ENCODE measurements around the gene TLE4. TPM values are rescaled to one million over a fixed set of nuclear protein-coding genes. Genes with fewer than 3 reads are reported as not detected.

The TLE4 gene
- total and polyA plus RNA-seq, 12 donors: 11.8 to 70.5 (median 42.9) TPM

- Histone ChIP-seq H3K4me3 (no peak overlapping the region), H3K9me3 (replicated peaks in 1 of 3) (no peaks in the 10 kb centered on the region), H3K36me3 (replicated peaks in 1 of 2) (no peaks in the 10 kb centered on the region), H3K27ac (no peak overlapping the region), H3K4me1 (replicated peaks in 1 of 2) (no peaks in the 10 kb centered on the region), H3K27me3 (no peaks in the 10 kb centered on the region)
- intact Hi-C loops (cut with DNase I): no loop called here
- 71 to 84% (median 75%) methylated on average over 4 of the region's 4 CpGs for WGBS, 4 donors
- DNase-seq: no peak
- TF ChIP-seq CTCF (IDR thresholded peaks at IDR 0.05): no peak
- no peak for TF ChIP-seq POLR2A (IDR thresholded peaks at IDR 0.05)
Observed at GRCh38 chr9:79592726-79593493, 21.1 kb downstream of the TLE4 start.

GRCh38 chr9:79598562-79599345 is 27.0 kb downstream of the TLE4 start:
- DNase-seq: no peak
- peaks cover 0 to 5% (median 0%) of the 10 kb centered on the region in 3 donors for H3K9me3 ChIP-seq (replicated peaks in 1 of 3)
- no peaks in the 10 kb centered on the region for H3K27me3 ChIP-seq
- WGBS, 4 donors: 50 to 68% (median 61%) methylated on average over 4 of the region's 4 CpGs
- H3K4me3 ChIP-seq: no peak overlapping the region
- intact Hi-C loops (cut with DNase I): no loop called here
- H3K36me3 ChIP-seq (replicated peaks in 1 of 2): no peaks in the 10 kb centered on the region
- H3K4me1 ChIP-seq (replicated peaks in 1 of 2): peaks cover 0 to 5% of the 10 kb centered on the region in 2 donors
- H3K27ac ChIP-seq: no peak overlapping the region
- TF ChIP-seq CTCF (IDR thresholded peaks at IDR 0.05) (no peak), POLR2A (IDR thresholded peaks at IDR 0.05) (no peak)

- TF ChIP-seq POLR2A (IDR thresholded peaks at IDR 0.05) (no peak), CTCF (IDR thresholded peaks at IDR 0.05) (no peak)
- Histone ChIP-seq H3K27ac (no peak overlapping the region), H3K27me3 (no peaks in the 10 kb centered on the region), H3K36me3 (replicated peaks in 1 of 2) (no peaks in the 10 kb centered on the region), H3K4me3 (no peak overlapping the region), H3K9me3 (replicated peaks in 1 of 3) (peaks cover 0 to 5% (median 0%) of the 10 kb centered on the region in 3 donors), H3K4me1 (replicated peaks in 1 of 2) (peaks cover 0 to 18% of the 10 kb centered on the region in 2 donors)
- intact Hi-C loops (cut with DNase I): no loop called here
- DNase-seq: no peak
- 91 to 98% (median 95%) methylated on average over 5 of the region's 5 CpGs for WGBS, 4 donors
Observed at GRCh38 chr9:79600466-79600865, 28.7 kb downstream of the TLE4 start.

GRCh38 chr9:79603222-79603920 is 31.6 kb downstream of the TLE4 start:
- Histone ChIP-seq H3K27me3 (no peaks in the 10 kb centered on the region), H3K36me3 (replicated peaks in 1 of 2) (no peaks in the 10 kb centered on the region), H3K4me1 (replicated peaks in 1 of 2) (peaks cover 0 to 22% of the 10 kb centered on the region in 2 donors), H3K9me3 (replicated peaks in 1 of 3) (peaks cover 0 to 5% (median 0%) of the 10 kb centered on the region in 3 donors), H3K4me3 (no peak overlapping the region), H3K27ac (no peak overlapping the region)
- WGBS, 4 donors: 96 to 100% (median 99%) methylated on average over 3 of the region's 3 CpGs
- TF ChIP-seq POLR2A (IDR thresholded peaks at IDR 0.05) (no peak), CTCF (IDR thresholded peaks at IDR 0.05) (no peak)
- intact Hi-C loops (cut with DNase I): no loop called here
- DNase-seq: no peak
